GM19099 (cell line): ENCODE measurements around the gene LRRC4B.

Source experiments
- POLR2A ChIP-seq: IDR thresholded peaks from 3 replicates; pipeline ENCODE4 v1.6.1; 2011; ENCODE audit warnings: low read depth; ENCODE audit not compliant: insufficient read length; ENCODE audit errors: extremely low read depth

LRRC4B gene

DNA sequence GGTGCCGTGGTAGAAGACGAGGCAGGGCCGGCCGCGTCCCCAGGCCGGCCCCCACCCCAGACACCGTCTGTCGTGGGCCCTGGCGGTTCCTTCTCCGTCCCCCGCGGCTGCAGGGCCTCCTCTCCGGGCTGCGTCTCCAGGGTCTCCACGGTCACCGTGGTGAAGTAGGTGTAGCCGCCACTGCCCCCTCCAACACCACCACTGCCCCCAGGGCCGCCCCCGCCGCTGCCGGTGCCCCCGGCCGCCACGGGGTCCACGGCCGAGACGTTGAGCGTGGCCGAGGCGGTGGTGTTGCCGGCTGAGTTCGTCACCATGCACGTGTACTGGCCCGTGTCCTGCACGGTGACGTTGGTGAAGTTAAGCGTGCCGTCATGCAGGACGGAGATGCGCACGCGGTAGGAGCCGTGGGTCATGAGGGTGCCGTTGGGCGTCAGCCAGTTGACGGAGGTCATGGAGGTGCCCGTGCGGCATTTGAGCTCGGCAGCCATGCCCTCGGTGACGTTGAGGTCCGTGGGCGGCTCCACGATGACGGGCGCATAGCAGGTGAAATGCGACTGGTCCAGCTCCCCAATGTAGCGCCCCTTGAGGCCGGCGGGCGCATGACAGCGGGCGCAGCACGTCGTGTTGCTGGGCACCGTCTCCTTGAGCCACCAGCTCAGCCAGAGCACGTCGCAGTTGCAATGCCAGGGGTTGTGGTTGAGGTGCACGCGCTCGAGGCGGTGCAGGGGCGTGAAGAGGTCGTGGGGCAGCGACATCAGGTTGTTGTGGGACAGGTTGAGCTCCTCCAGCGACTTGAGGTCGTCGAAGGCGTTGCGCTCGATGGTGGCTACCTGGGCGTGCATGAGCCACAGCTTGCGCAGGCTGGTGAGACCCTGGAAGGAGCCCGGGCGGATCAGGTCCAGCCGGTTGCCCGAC, 49.9 kb downstream of the LRRC4B start:
- no peak for TF ChIP-seq POLR2A

DNA sequence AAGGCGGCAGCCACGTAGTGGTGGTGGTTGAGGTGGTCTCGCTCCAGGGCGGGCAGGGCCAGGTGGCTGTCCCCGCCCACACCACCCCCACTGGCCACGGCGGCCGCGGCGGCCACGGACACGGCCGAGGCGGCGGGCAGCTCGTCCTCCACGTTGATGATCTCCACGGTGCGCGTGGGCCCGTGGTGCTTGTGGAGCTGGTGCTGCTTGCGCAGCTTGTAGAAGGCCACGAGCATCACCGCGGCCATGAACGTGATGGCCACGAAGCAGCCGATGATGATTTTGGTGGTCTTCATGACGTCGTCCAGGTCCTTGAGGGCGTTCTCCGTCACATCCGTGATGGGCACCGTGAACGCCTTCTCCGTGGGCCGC, 50.5 kb downstream of the LRRC4B start:
- no peak for TF ChIP-seq POLR2A

DNA sequence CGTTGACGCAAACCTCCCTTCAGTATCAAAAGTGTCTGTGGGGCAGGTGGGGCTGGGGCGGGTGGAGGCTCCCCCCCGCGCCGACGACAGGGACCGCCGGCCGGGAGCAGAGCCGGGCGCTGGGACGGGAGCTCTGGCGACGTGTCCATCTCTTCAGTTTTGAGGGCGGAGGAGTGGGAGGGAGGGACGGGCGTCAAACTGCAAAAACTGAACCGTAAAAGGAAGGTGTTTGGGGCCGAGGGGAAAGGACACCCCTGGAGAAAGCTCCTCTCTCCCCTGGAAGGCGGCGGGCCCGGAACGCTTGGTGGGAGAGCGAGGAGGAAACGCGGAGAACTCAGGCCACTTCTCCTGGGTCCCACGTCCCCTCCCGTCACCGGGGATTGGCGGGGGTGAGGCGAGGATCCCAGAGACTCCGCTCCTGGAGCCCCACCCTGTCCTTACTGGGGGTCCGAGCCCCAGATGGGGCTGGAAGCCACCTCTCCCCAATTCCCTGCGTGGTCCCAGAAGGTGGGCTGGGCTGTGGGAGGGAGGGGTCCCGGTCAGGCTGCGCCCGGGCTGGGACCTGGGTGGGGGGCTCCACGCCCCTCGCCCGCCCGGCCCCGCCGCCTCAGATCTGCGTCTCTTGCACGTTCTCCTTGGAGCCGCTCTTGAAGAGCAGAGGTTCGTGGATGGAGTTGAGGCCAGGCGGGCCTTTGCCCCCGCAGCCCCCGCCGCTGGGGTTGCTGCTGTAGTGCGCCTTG, 51.1 kb downstream of the LRRC4B start:
- no peak for TF ChIP-seq POLR2A

DNA sequence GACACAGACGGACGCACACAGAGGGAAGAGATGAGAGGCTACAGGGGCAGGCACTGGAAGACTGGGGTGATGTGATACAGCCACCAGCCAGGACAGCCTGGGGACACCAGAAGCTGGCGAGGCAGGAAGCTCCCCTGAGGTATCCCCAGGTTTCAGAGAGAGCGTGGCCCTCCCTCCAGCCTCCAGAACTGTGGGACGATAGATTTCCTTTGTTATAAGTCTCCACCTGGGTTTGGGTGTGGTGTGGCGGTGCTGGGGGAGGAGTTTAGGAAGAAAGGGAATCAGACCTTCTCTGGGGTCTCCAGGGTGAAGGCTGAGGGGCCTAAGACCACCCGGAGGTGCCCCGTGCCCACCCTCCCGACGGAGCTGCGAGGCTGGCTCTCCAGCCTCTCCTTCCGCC, 51.8 kb downstream of the LRRC4B start:
- no peak for TF ChIP-seq POLR2A

DNA sequence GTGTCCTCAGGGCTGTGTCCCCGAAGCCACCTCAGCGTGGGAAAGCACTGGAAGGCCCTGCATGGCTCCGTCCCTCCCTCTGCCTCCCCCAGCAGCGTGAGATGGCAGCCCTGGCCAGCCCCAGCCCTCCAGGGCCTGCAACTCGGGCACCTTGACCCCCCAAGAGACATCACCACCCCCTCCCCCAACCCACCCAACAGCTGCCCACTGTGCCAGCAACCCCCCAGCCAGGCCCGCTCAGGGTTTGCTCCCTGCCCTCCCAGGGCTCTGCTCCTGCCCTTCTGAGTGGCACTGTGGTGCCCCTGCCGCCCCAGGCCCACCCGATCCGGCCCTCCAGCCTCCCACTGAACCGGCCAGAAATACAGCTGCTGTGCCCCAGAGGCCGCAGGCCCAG, 53.1 kb downstream of the LRRC4B start:
- TF ChIP-seq POLR2A = no peak

DNA sequence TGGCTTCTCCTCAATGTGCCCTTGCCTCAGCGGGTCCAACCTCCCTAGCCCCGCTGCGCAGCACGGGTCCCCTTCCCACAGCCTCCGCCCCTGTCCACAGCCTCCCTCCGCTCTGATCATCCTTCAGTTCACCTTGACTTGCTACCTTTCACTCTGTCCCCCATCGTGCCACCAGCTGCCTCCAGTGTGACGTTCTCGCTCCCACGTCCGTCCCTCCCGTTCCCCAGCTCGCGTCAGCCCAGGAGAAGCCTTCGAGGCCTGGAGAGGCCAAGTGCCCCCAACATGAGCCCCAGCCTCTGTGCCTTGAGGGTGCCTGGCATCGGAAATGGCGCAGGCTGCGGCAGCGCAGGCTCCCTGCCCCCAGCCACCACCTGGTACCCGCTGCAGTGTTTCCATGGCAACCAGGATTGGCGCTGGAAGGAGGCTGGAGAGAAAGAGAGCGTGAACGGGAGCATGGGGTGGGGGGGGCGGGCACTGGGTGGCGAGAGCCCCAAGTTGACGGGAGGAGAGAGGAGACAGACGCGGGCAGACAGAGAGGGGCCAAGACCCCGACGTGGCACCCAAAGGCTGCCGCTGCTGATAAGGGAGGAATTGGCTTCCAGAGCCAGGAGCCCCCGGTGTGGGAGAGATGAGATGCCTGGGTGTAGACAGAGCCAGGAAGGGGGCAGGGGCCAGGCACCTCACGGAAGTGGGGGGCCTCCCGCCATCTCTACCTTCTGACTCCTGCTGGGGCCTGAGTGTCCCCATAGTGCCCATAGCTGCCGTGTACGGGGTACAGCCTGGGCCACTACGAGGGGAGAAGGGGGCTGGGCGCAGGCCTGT, 53.7 kb downstream of the LRRC4B start:
- TF ChIP-seq POLR2A = no peak

DNA sequence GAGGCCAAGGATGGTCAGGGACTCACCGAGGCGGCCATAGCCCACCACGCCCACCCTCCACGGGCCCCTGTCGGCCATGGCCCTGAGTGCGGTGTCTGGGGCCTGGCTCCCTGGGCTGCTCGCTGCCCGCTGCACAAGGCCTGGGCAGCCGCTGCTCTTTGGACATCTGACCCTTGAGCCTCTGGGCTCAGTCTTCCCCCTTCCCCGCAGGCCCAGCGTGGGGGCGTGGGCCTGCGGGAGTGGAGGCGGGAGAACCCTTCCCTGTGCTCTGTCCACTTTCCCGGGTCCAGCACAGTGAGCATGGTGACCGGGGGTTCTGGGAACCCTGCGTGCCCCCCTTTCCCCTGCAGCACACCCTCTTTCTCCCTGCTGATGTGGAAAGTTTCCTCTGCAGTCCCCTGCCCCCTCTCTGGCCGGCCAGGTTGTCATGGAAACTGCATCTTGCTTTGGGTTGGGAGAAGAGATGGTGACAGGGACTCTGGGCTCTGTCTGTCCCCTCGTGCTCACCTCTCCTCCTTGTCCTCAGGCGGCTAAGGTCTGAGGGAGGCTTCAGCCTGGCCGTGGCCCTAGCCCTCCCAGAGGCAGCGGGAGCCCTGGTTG, 54.4 kb downstream of the LRRC4B start, which contains the start of gene ASPDH:
ASPDH (minus strand) TSS at position 168 of the 600 bp plus-strand sequence; CDS start at position 78, 90 bp downstream.
- no peak for TF ChIP-seq POLR2A

DNA sequence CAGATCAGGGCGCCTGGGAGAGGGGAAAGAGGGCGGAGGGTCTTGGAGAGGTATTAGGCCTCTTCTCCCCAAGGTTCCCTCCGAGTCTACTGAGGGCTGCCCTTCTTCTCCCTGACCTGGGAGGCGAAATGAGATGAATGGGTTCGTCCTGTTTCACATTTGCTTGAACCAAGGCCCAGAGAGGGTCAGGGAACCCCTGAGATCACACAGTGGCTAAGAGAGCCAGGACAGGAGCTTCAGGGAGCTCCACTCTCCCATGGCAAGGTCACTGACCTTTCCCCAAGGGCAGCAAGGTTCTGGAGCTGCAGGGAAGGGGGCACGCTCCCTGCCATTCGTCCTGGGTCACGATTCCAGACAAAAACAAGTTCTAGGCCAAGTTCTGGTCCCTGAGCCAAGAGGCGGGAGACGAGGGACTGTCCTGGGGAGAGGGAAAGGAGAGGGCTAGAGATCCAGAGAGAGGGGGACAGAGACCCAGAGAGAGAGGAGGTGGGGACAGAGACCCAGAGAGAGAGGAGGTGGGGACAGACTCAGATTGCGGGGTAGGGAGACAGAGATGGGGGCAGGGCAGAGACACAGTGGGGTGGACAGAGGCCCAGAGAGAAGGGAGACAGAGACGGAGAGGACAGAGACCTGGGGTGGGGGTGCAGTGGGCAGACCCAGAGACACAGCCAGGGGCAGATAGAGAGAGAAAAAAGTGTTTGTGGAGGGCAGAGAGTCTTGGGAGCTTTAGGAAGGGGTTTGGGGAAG, 55.1 kb downstream of the LRRC4B start:
- no peak for TF ChIP-seq POLR2A

DNA sequence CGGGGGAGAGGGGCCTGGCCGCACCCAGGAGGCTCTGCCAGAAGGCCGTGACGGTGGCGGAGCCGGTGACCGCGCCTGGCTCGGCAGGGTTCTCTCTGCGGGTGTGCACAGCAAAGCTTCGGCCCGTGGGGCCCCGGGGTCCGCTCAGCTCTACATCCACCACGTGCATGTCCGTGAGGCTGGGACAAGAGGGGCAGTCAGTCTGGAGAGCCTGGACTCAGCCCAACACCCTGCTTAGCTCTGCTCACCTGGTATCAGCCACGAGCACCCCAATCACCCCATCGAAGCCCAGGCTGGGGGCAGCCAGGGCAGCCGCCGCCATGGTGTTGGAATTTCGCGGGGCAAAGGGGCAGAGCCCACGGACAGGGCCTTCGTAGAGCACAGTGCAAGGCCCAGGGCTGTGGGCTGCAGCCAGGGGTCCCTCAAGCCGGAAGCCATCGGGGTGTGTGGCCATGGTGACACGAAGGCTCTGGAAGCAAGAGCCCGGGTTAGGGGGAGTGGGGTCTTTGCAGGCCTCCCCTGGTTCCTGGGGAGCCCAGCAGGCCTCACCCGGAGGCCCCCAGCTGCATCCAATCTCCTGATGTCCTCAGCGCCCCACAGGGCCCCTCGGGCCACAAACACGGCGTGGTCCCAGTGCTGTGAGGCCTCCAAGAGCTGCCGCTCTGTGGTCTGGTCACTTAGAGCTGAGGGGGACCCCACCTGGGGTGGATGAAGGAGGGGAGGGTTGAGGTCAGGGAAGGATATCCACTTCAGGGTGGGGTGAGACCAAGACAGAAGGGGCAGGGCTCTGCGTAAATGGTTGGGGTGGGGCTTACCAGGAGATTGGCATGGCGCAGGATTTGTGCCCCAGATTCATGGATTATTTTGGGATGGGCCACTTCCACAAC, 55.9 kb downstream of the LRRC4B start:
- no peak for TF ChIP-seq POLR2A

DNA sequence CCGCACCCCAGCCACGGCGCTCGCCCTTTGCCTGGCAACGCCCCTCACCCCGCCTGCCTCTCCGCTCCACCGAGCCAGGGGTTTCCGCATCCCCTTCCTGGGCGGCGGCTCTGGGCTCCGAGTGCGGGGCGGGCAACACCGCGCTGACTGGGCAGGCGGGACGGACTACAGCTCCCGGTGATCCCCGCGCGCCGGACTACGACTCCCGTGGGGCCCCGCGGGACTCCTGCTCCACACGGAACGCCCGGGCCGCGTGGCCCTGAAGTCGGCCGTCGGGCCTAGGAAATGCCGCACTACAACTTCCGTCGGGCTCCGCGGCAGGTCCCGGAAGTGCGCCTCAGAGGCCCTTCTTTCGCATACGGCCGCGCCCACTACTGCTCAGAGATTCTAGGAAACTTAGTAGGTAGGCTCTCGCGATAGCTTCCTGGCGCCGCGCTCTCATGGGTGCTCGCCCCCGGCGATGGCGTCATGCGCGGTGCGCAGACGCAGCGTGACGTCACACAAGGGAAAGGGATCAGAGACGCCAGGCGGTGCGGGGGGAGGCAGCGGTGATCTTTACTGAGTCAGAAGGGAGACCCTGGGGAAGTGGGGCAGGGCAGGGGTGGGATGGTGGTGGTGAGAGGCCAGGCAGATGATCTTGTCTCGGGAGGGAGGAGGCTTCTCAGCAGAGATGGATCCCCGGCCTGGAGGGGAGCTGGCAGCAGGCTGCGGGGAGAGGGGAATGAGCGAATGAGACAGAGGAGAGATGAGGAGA, 57.0 kb downstream of the LRRC4B start, which contains the start of gene JOSD2:
JOSD2 (minus strand) TSS at position 123 of the 754 bp plus-strand sequence. CDS start 760 bp downstream, outside the sequence.
- peak; percentile 62 for TF ChIP-seq POLR2A

DNA sequence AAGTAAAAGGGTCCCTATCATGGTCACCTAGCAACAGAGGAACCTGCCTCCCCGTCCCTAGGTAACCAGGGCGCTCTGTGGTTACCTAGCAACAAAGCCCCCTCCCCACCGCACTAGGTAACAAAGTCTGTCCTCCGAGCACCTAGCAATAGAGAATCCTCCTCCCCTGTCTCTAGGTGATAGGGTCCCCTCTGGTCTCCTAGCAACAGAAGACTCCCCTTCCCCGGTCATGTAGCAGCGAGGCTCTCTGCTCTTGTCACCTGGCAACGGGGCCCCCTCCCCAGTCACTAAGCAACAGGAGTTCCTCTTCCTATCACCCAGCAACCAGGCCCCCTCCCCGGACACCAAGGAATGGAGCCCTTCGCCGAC, 57.6 kb downstream of the LRRC4B start:
- no peak for TF ChIP-seq POLR2A

DNA sequence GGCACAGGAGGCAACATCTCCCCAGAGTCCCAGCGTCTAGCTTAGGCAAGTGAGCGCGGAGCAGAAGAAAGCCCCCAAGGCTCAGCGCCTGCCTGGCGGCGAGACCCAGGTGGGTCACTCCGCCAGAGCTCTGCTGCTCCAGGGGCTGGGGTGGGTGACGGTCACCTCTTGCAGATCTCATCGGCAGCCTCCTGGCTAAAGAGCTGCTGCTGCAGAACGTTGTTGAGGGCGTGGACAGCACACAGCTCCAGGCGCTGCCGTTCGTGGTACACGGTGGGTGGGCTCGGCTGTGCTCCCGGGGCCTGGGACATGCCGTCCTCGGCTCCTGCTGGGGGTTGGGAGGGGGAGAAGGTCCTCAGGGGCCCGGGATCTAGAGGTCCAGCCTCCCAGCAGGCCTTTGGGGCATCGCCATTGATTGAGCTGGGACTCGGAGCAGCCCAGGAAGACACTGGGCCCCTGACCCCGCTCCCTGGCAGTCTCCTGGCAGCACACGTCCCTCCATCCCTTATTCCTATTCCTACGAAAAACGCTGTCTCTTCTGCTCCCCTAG, 58.0 kb downstream of the LRRC4B start:
- TF ChIP-seq POLR2A = no peak

DNA sequence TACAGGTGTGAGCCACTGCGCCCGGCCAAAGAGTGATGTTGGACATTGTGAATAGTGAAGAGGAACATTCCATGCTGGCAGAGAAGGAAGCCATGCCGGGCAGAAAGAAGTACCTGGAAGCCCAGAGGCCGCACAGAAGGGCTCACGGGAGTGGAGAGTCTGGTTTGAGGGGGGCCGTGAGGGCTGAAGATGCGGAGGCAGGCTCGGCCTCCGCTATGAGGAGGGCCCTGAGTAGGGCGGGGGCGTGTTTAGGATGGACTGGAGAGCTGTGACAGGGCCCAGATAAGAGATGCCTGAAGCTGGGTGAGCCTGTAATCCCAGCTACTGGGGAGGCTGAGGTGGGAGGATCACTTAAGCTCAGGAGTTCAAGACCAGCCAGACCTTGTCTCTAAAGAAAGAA, 58.9 kb downstream of the LRRC4B start:
- TF ChIP-seq POLR2A = no peak

DNA sequence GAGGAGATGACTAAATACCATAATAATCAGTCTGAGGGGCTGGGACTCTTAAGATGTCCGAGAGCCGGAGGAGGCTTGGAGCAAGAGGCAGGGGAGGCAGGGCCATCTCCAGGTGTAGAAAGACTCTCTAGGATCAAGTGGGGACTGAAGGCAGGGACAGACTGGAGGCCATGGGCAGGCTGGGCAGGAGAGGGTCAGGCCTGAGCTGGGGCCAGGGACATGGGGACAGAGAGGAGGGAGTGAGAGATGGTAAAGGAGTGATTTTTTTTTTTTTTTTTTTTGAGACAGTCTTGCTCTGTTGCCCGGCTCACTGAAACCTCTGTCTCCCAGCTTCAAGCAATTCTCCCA, 59.4 kb downstream of the LRRC4B start:
- TF ChIP-seq POLR2A = no peak
